GM15510 (cell line): ENCODE results near the gene HOXC9.

ENCODE experiments used
- POLR2A ChIP-seq: IDR thresholded peaks from 3 replicates; pipeline ENCODE4 v1.6.1; 2011; ENCODE audit warnings: borderline replicate concordance; ENCODE audit not compliant: insufficient read length; ENCODE audit errors: extremely low read depth

The HOXC9 gene

DNA sequence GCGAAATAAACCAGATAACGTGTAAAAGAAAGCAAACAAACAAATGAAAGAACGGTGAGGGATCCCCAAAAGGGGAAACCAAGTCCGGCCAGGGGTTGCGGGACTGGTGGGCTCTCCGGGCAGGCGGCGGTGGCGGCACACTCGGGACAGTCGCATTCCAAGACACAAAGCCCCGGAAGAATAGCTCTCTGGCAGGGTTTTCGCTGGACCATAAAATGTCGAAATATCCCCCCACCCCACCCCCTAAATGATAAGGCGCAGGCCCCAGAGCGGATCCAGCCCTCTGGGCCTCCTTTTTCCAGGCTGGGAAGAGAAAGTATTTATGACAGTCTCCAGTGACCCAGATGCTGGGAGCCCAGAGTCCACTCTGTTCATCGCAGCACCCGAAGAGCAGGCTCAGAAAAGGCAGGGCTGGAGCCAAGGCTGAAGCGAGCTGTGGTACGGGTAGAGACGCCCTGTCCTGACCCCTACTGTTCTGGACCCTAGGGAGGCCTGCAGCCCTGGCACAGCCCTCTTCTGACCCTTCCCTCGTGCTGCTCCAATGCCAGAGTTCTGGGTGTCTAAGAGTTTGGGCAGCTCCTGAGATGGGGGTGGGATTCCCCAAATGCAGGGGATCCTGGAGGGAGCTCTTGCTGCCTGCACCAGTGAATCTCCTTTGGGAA lies 6.7 kb downstream of the HOXC9 start:
- no peak for TF ChIP-seq POLR2A

DNA sequence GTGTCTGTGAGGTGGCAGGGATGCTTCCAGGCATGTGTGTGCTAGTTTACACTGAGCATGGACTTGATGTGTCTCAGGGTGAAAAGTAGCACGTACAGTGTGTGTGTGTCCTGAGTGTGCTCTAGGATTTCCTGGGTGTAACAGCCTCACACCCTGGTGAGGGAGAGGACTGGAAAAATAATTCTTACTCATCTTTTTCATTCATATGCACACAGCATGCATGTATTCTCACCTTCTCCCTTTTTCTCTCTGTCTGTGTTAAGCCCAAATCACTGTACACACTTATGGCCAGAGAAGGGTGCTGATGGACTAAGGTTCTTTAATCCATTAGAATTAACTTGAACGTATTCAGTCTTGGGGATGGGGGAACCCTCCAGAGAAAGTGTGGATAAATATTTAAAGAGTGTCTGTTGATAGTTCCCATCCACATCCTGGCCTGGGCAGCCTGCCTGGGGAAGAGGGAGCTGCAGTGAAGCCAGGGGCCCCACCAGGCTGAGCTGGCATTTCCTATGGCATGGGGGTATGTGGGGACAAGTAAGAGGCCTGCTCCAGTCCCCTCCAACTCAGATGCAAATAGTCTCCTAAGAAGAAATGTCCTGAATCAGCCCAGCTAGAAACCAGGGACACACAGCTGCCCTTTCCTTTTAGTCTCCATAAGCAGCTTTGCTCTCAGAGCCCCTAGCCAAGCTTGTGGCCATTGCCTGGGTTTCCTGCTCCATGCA lies 7.7 kb downstream of the HOXC9 start:
- TF ChIP-seq POLR2A, result no peak

DNA sequence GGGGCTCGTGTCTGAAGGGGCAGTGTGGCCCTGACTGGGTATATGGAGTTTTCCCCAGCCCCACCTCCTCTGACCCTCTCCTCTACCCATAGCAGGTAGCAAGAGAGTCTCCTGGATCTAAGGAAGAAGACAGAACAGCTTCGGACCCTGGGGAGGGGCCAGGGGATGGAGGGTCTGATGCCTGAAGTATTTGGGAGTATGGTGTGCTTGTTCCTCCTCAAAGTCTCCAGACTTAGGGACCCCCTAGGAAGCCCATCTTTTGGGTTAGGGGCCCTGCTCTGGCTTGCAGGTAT lies 8.2 kb downstream of the HOXC9 start:
- no peak for TF ChIP-seq POLR2A

DNA sequence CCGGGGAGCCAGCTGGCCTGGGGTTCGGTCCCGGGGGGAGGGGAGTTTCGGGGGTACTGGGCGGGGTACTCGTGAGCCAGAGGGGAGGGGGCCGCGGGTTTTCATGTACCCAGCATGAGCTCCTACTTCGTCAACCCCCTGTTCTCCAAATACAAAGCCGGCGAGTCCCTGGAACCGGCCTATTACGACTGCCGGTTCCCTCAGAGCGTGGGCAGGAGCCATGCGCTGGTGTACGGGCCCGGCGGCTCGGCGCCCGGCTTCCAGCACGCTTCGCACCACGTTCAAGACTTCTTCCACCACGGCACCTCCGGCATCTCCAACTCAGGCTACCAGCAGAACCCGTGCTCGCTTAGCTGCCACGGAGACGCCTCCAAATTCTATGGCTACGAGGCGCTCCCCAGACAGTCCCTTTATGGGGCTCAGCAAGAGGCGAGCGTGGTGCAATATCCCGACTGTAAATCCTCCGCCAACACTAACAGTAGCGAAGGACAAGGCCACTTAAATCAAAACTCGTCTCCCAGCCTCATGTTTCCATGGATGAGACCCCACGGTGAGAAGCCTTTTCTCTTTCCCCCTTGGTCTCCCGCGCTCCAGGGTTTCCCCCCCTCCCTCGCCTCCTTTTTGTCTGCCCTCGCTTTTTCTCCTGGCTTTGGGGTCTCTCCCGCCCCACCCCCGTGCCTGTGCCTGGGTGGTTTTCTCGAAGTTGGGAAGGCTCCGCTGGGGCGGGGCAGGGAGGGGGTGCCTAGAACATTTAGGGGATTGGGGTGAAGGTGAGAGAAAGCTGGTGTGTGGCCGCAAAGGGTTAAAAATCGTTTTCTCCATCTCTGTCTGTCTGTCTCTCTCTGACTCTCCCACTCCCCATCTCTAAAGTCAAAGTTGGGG lies 9.5 kb downstream of the HOXC9 start:
- TF ChIP-seq POLR2A, result no peak

DNA sequence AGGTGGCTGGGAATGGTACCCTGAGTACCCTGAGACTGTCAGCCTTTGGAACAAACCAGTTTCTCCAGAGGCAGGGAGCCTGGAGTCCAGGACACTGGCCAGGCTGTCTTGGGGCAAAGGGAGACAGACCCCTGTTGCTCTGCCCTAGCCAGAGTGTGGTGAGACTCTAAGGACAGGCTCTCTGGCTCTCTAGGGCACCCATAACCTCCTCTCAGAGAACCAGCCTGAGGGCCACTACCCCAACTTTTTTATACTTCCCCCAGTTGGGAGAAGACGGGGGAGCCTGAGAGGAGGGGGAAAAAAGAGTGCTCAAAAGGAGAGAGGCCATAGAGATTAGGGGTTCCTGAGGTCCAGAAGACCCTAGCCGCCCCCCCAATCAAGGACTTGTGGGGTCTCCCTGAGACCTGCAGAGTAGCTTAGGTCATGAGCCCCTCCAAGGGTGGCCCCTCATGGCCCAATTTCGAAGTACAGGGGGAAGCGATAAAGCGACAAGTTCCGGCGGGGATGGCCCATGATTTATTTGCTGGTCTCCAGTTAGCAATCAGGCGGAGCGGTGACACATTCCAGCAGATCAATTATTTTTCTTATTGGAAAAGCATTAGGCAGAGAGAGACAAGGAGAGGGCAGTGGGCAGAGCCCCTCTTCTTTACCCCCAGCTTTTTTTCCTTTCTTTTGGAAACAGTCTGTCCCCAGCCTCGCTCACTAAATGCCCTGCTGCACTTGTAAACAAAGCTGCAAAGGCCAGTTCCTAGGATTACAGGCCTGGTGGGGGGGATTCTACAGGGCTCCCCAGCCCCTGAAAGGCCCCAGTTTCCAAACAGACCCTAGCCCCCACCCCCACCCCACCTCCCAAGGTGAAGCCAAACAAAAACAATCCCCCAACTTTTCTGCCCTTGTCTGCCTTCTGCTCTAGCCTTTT lies 10.4 kb downstream of the HOXC9 start:
- no peak for TF ChIP-seq POLR2A

DNA sequence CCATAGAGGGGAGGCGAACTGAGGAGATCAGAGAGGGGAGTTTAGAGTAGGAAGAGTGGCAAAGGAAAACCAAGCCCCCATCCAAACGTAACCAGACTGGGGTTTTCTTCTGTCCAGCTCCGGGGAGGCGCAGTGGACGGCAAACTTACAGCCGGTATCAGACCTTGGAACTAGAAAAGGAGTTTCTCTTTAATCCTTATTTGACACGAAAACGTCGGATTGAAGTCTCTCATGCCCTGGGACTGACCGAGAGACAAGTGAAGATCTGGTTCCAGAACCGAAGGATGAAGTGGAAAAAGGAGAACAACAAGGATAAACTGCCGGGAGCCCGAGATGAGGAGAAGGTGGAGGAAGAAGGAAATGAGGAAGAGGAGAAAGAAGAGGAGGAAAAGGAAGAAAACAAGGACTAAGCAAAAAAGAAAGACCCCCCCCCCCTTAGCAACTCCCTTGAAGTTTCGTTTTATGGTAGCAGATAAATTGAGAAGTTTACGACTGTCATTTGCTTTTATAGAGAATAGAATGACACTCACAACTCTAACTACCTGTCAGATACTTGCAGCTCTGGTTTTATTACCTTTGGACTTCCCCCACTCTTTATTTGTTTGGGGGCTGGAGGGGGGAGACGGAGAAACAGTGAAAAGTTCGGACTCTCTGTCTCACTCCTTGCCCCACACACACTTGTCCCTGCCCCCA lies 11.2 kb downstream of the HOXC9 start:
- TF ChIP-seq POLR2A, result no peak

DNA sequence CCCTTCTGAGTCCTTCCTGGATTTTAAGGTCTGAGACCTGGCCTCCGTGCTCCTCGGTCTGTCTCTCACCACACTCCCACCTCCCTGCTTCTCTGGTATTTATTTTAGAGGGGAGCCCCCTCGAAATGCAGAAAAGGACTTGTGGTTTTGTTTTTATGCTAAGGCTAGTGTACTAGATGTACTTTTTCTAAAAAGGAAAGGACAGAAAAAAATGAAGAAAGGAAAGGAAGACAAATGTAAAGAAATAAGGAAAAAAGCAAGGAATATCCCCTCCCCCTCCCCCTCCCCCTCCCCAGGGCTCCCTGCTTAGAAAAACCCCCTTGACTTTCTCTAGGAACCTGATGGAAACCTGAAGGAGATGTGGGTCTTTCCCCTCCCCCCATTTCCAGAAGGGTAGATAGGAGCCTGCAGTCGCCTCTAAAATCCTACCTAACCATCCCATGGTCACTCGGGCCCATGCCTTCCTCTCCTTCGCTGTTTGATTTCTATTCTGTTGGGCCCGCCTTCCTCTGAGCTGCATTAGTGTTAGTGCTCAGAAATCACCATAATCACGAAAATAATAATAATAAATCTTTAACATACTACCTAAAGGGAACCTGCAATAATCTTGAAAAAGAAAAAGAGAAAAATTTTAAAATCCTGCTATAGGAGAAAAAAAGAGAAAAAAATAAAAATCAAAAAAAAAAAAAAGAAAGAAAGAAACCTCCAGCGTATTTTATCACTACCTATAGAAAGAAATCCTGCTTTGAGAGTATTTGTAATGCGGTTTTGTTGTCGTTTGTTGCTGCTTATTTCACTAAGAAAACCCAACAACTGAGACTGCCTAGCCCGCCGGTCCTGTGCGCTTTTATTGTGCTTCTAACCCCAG lies 11.9 kb downstream of the HOXC9 start:
- TF ChIP-seq POLR2A, result no peak

DNA sequence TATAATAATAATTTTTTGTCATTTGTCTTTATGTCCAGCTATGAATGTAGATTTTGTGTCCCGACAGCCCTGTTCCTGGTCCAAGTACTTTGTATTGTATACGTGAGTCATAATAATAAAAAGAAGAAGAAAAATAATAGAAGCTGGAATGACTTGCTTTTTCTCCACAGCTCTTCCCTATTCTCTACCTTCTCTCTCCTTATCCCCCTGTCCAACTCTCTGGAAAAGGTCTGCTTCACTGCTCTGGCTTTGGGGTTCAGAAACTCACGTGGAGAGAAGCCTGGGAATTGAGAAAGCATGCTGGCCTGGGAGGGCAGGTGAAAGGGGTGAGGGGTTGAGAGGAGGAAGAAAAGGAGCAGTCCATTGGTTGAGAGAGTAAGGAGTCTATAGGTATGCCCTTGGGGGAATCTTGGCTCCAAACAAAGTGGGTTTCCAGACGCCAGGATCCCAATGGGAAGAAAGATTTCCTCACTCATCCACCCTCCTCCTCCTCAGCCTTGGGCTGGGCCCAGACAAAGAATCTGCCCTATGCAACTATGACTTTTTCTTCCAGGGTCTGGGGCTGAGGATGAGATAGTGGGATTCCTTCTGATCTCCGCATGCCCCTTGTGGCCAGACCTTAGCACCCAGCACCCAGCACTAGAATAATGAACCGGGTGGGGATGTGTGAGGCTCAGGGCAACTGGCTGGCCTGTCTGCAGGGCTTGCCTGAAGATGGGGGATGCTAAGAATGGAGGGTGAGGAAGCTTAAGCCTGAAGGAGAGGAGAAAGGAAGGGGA lies 12.9 kb downstream of the HOXC9 start:
- no peak for TF ChIP-seq POLR2A

DNA sequence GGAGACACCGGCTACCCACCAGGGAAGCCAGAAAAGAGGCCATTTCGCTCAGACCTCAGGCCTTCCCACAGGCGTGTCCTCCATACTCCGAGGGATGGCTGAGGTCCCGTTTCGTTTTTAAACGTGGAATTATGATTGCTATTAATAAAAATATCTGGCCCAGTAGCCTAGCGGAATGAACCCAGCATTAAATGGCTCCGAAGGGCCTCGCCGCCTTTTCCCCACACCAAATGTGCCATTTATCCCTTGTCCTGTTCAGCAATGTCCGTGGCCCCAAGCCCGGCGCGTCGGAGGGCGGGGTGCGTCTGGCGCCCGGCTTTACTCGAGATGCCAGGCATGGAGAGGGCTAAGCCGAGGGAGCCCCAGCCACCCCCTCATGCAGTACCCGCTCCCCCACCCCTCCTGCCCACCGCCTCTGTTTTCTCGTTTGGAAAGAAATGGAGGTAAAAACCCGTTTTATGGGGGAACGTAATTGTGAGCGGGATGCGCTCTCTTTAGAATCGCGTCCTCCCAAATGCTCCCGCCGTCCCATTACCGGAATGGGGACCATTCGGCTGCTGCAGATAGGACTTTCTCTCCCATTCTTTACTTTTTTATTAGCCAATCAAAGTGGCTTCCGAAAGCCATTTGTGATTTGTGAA lies 14.5 kb downstream of the HOXC9 start:
- TF ChIP-seq POLR2A, result no peak

DNA sequence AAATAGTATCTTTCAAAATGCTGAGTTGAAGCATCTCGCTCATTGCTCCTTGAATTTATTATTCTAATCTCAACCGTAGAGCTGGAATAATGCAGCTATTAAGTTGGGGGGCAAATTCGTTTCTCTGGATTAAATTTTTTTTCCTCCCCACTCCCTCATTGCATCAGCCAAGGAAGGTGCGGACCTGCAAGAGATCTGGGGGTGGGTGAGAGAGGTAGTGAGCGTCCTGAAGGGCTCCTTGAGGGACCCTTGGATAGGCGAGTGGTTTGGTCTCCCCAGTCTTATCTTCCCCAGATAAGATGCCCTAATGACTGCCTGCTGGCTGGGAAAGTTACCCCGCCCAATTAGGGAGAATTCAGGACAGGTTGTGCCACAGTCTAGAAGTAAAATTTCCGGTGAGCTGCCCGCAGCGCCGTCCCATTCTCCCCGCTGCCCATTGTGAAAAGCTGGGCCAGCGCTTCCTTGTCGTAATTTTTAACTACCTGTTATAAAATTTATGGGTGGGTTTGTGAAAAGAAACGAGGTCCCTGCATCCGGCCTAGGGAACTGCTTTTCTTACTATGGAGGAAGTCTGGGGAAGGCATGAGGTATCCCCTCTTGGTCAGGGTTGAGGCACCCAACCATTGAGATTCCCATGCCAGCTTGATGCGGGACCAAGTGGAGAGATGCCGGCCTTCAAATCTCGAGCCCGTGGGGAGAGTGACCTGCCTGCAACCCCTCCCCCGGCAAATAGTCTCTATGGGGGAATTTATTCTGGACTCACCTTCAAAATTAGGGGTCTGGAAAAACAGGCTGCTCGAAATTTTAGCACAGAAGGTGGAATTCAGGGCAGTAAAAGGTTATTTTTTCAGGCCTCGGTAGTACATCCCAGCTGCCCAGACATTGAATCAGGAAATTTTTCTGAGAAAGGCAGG lies 15.3 kb downstream of the HOXC9 start:
- no peak for TF ChIP-seq POLR2A

DNA sequence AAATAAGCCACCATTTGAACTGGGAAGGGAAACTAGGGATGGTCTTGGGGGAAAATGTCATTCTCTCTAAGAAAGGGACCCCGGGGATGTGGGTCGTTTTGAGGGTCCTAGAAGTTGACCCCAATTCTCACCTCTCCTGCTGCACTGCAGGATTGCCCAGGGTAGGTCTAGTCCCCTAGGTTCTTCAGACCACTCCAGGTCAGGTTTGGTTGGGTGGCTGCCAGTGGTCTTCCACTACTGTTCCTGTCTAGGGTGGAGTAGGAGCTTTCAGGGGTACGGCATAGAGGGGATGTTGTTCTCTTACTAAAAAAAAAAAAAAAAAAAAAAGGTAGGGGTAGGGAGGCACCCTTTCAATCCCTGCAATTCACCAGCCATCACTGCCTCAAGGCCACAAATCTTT lies 16.1 kb downstream of the HOXC9 start:
- no peak for TF ChIP-seq POLR2A
